HG02840 (cell line): ENCODE data around the gene PKD1L1.

Source experiments
- ATAC-seq: cut with Tn5 transposase; IDR thresholded peaks from one replicate; pipeline ENCODE4 v1.9.1; 2021; ENCODE audit warnings: mild to moderate bottlenecking, moderate library complexity, moderate number of reproducible peaks; ENCODE audit not compliant: unreplicated experiment, low FRiP score

Gene PKD1L1

GRCh38 chr7:47751043-47751442 lies 197.2 kb downstream of the PKD1L1 start:
- ATAC-seq: no peak

- ATAC-seq: no peak
Observed at GRCh38 chr7:47748041-47748440, 200.2 kb downstream of the PKD1L1 start.

- no peak for ATAC-seq
Observed at GRCh38 chr7:47747160-47747559, 201.1 kb downstream of the PKD1L1 start.

- ATAC-seq: no peak
Observed at GRCh38 chr7:47746468-47746867, 201.8 kb downstream of the PKD1L1 start.

GRCh38 chr7:47744883-47745282 lies 203.4 kb downstream of the PKD1L1 start:
- no peak for ATAC-seq

- ATAC-seq: no peak
Observed at GRCh38 chr7:47743965-47744591, 204.2 kb downstream of the PKD1L1 start.

GRCh38 chr7:47741984-47742383 lies 206.3 kb downstream of the PKD1L1 start:
- ATAC-seq: no peak

- ATAC-seq: no peak
Observed at GRCh38 chr7:47739891-47740290, 208.4 kb downstream of the PKD1L1 start.

- no peak for ATAC-seq
Observed at GRCh38 chr7:47739301-47739875, 208.9 kb downstream of the PKD1L1 start.

- ATAC-seq: no peak
Observed at GRCh38 chr7:47738563-47739166, 209.6 kb downstream of the PKD1L1 start.

- no peak for ATAC-seq
Observed at GRCh38 chr7:47737601-47738000, 210.7 kb downstream of the PKD1L1 start.

- no peak for ATAC-seq
Observed at GRCh38 chr7:47735431-47736345, 212.6 kb downstream of the PKD1L1 start.

GRCh38 chr7:47734949-47735291 lies 213.3 kb downstream of the PKD1L1 start:
- no peak for ATAC-seq

- no peak for ATAC-seq
Observed at GRCh38 chr7:47734287-47734948, 213.8 kb downstream of the PKD1L1 start.

GRCh38 chr7:47730142-47730541 lies 218.1 kb downstream of the PKD1L1 start:
- ATAC-seq: no peak

GRCh38 chr7:47726047-47726726 lies 222.1 kb downstream of the PKD1L1 start:
- ATAC-seq: no peak

GRCh38 chr7:47725031-47725780 lies 223.1 kb downstream of the PKD1L1 start:
- no peak for ATAC-seq
